HepG2 (cell line): ENCODE measurements around the gene JADE3. TPM values are rescaled to one million over a fixed set of nuclear protein-coding genes. Genes with fewer than 3 reads are reported as not detected.

Experiments
- ARHGAP35 ChIP-seq: sonication (generic); formaldehyde crosslinking; IDR thresholded peaks from 2 replicates; pipeline ENCODE4 v1.9.0; 2022; ENCODE audit warnings: mild to moderate bottlenecking, inconsistent platforms, moderate library complexity, missing genetic modification reagents, borderline replicate concordance
- ARID2 ChIP-seq: sonication (generic); formaldehyde crosslinking; IDR thresholded peaks from 2 replicates; pipeline ENCODE4 v1.8.1; 2022; ENCODE audit warnings: mild to moderate bottlenecking, missing genetic modification reagents, borderline replicate concordance
- FOXA1 ChIP-seq, 2 experiments: fragments of 450-650 bp in 1 of 2; sonication (generic) in 1 of 2; formaldehyde crosslinking in 1 of 2; IDR thresholded peaks; 2 replicates each; pipeline versions ENCODE4 v1.4.0 to v1.6.1; 2016 to 2020; ENCODE audit warnings: missing genetic modification reagents in 1 of 2
- GATAD2A ChIP-seq: IDR thresholded peaks from 2 replicates; pipeline ENCODE4 v1.6.1; 2016
- GFI1 ChIP-seq: sonication (generic); formaldehyde crosslinking; IDR thresholded peaks from 2 replicates; pipeline ENCODE4 v1.5.0; 2020; ENCODE audit warnings: missing genetic modification reagents, mild to moderate bottlenecking, borderline replicate concordance
- KAT2B ChIP-seq: fragments of 150-350 bp; IDR thresholded peaks from 2 replicates; pipeline ENCODE4 v1.6.1; 2014; ENCODE audit warnings: low read depth, low read length, borderline replicate concordance
- MXD4 ChIP-seq: IDR thresholded peaks from 2 replicates; pipeline ENCODE4 v1.6.1; 2016; ENCODE audit warnings: mild to moderate bottlenecking, missing biosample characterization, missing genetic modification reagents
- NCOA2 ChIP-seq: sonication (generic); formaldehyde crosslinking; IDR thresholded peaks from 2 replicates; pipeline ENCODE4 v1.8.0; 2022; ENCODE audit warnings: inconsistent platforms
- NR2F6 ChIP-seq, 2 experiments: IDR thresholded peaks; 2 replicates each; pipeline ENCODE4 v1.6.1; 2016; ENCODE audit warnings: antibody characterized with exemption in 1 of 2, mild to moderate bottlenecking in 1 of 2
- RAD51 ChIP-seq: fragments of 450-650 bp; IDR thresholded peaks from 2 replicates; pipeline ENCODE4 v1.6.1; 2016; ENCODE audit warnings: borderline replicate concordance
- TBX3 ChIP-seq: fragments of 450-650 bp; IDR thresholded peaks from 2 replicates; pipeline ENCODE4 v1.6.1; 2017; ENCODE audit warnings: antibody characterized with exemption, mild to moderate bottlenecking, inconsistent platforms, borderline replicate concordance
- TEAD3 ChIP-seq: optimal IDR thresholded peaks from 2 replicates; pipeline ENCODE3; 2016; ENCODE audit warnings: borderline replicate concordance
- TP53 ChIP-seq: sonication (generic); formaldehyde crosslinking; conservative IDR thresholded peaks from 2 replicates; pipeline ENCODE4 v1.4.0; 2020; ENCODE audit warnings: missing genetic modification reagents
- ZBTB8A ChIP-seq: sonication (generic); formaldehyde crosslinking; IDR thresholded peaks from 2 replicates; pipeline ENCODE4 v1.4.0; 2020; ENCODE audit warnings: mild to moderate bottlenecking, low read depth, missing genetic modification reagents, borderline replicate concordance
- ZMYM2 ChIP-seq: sonication (generic); formaldehyde crosslinking; IDR thresholded peaks from 2 replicates; pipeline ENCODE4 v1.8.0; 2022; ENCODE audit warnings: mild to moderate bottlenecking, missing genetic modification reagents
- ZNF10 ChIP-seq: sonication (generic); formaldehyde crosslinking; IDR thresholded peaks from 2 replicates; pipeline ENCODE4 v1.4.0; 2020; ENCODE audit warnings: mild to moderate bottlenecking, low read depth, missing genetic modification reagents, borderline replicate concordance
- ZNF274 ChIP-seq: sonication (generic); formaldehyde crosslinking; IDR thresholded peaks from 2 replicates; pipeline ENCODE4 v1.5.1; 2020; ENCODE audit warnings: mild to moderate bottlenecking, missing genetic modification reagents
- polyA plus RNA-seq, 8 experiments: library from polyadenylated mRNA; depleted of rRNA in 3 of 8; stranded (reverse) in 7 of 8; unstranded in 1 of 8; fragments of >200 nt; fragmentation: Illumina TruSeq in 4 of 8; extraction: Trizol in 4 of 8; gene quantifications; 2 replicates each; pipeline versions ENCODE4 v1.2.1 to v1.2.3, GENCODE V29; 2011 to 2016; ENCODE audit warnings: low read depth in 4 of 8, missing spikeins in 1 of 8, mixed read lengths in 1 of 8; ENCODE audit not compliant: insufficient read depth in 1 of 8
- total RNA-seq, 5 experiments: library from RNA; depleted of rRNA; stranded (reverse); fragments of >200 nt; fragmentation: Illumina TruSeq; extraction: Trizol; gene quantifications; 2 replicates each; pipeline ENCODE4 v1.2.3, GENCODE V29; 2016; ENCODE audit warnings: low read depth in 1 of 5
- TF ChIP-seq, protein P1 (sequence below): IDR thresholded peaks from 2 replicates; pipeline ENCODE4 v1.6.1; 2016; ENCODE audit warnings: mild to moderate bottlenecking, missing biosample characterization, missing genetic modification reagents
- TF ChIP-seq, protein P2 (sequence below): sonication (generic); formaldehyde crosslinking; IDR thresholded peaks from 2 replicates; pipeline ENCODE4 v1.4.0; 2020; ENCODE audit warnings: missing genetic modification reagents
- TF ChIP-seq, protein P3 (sequence below): sonication (generic); formaldehyde crosslinking; IDR thresholded peaks from 2 replicates; pipeline ENCODE4 v1.4.0; 2020; ENCODE audit warnings: low read depth, mild to moderate bottlenecking, missing genetic modification reagents
- TF ChIP-seq, protein P4 (sequence below): IDR thresholded peaks from 2 replicates; pipeline ENCODE4 v1.4.0; 2020; ENCODE audit warnings: mild to moderate bottlenecking, missing genetic modification reagents
- TF ChIP-seq, protein P5 (sequence below): sonication (generic); IDR thresholded peaks from 2 replicates; pipeline ENCODE4 v1.6.1; 2016; ENCODE audit warnings: low read depth, borderline replicate concordance

Gene JADE3
- total and polyA plus RNA-seq, 2 of the 13 experiments (the other 11 are each of a cell fraction or from before 2014, with no cell fraction given): 7.7 to 7.8 TPM

DNA sequence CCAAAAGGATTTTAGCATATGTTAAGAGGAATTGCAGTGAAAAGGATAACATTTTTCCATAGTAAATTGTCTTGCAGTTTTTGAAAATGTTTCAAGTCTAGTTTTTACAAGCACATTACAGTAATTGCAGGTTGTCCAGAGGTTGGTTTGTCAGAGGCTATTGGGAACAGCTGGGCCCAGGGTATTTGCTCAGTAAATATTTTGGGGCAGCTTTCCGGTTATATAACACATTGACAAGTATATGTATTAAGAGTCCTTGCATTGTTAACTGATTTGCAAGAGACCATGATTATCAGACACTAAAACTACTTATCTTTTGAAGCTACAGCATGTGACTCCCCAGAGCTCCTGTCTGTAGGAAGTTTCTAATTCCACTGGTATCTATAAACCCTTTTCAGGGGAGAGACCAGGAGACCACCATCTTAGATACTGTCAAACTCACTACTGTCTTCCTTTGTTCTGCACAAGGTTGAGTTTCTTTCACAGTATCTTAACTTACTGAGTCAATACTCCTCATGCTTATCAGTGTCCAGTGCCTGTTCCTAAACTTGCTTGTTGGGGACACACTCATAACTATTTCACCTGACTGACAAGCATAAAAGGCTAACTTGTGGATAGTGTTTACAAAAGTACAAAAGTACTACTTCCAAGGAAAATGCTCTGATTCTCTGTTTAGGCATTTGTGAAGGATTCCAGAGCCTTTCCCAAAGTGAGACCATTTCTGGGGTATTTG lies 147.1 kb downstream of the JADE3 start (continued):
- TF ChIP-seq, protein P1, sequence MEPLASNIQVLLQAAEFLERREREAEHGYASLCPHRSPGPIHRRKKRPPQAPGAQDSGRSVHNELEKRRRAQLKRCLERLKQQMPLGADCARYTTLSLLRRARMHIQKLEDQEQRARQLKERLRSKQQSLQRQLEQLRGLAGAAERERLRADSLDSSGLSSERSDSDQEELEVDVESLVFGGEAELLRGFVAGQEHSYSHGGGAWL (CRISPR knock-in tag): no peak
- TF ChIP-seq GFI1 (CRISPR knock-in tag): 0 out of 2 replicates have a peak, but pooled peaks have one; percentile 25
- TF ChIP-seq, protein P2, sequence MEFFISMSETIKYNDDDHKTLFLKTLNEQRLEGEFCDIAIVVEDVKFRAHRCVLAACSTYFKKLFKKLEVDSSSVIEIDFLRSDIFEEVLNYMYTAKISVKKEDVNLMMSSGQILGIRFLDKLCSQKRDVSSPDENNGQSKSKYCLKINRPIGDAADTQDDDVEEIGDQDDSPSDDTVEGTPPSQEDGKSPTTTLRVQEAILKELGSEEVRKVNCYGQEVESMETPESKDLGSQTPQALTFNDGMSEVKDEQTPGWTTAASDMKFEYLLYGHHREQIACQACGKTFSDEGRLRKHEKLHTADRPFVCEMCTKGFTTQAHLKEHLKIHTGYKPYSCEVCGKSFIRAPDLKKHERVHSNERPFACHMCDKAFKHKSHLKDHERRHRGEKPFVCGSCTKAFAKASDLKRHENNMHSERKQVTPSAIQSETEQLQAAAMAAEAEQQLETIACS (CRISPR knock-in tag): no peak
- TF ChIP-seq GATAD2A: peak; percentile 30; the same call in 1 of the 2 replicates
- TF ChIP-seq ARID2 (CRISPR knock-in tag): no peak
- TF ChIP-seq, protein P3, sequence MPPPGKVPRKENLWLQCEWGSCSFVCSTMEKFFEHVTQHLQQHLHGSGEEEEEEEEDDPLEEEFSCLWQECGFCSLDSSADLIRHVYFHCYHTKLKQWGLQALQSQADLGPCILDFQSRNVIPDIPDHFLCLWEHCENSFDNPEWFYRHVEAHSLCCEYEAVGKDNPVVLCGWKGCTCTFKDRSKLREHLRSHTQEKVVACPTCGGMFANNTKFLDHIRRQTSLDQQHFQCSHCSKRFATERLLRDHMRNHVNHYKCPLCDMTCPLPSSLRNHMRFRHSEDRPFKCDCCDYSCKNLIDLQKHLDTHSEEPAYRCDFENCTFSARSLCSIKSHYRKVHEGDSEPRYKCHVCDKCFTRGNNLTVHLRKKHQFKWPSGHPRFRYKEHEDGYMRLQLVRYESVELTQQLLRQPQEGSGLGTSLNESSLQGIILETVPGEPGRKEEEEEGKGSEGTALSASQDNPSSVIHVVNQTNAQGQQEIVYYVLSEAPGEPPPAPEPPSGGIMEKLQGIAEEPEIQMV: no peak
- no peak for TF ChIP-seq TP53
- TF ChIP-seq, protein P4, sequence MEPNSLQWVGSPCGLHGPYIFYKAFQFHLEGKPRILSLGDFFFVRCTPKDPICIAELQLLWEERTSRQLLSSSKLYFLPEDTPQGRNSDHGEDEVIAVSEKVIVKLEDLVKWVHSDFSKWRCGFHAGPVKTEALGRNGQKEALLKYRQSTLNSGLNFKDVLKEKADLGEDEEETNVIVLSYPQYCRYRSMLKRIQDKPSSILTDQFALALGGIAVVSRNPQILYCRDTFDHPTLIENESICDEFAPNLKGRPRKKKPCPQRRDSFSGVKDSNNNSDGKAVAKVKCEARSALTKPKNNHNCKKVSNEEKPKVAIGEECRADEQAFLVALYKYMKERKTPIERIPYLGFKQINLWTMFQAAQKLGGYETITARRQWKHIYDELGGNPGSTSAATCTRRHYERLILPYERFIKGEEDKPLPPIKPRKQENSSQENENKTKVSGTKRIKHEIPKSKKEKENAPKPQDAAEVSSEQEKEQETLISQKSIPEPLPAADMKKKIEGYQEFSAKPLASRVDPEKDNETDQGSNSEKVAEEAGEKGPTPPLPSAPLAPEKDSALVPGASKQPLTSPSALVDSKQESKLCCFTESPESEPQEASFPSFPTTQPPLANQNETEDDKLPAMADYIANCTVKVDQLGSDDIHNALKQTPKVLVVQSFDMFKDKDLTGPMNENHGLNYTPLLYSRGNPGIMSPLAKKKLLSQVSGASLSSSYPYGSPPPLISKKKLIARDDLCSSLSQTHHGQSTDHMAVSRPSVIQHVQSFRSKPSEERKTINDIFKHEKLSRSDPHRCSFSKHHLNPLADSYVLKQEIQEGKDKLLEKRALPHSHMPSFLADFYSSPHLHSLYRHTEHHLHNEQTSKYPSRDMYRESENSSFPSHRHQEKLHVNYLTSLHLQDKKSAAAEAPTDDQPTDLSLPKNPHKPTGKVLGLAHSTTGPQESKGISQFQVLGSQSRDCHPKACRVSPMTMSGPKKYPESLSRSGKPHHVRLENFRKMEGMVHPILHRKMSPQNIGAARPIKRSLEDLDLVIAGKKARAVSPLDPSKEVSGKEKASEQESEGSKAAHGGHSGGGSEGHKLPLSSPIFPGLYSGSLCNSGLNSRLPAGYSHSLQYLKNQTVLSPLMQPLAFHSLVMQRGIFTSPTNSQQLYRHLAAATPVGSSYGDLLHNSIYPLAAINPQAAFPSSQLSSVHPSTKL (CRISPR knock-in tag): peak; percentile 59; the same call in 1 of the 2 replicates
- TF ChIP-seq ARHGAP35: no peak
- 0 out of 2 replicates have a peak, but pooled peaks have one; percentile 38 for TF ChIP-seq NCOA2 (CRISPR knock-in tag)
- TF ChIP-seq ZMYM2: no peak
- TF ChIP-seq, protein P5, sequence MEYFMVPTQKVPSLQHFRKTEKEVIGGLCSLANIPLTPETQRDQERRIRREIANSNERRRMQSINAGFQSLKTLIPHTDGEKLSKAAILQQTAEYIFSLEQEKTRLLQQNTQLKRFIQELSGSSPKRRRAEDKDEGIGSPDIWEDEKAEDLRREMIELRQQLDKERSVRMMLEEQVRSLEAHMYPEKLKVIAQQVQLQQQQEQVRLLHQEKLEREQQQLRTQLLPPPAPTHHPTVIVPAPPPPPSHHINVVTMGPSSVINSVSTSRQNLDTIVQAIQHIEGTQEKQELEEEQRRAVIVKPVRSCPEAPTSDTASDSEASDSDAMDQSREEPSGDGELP: peak; percentile 92
- no peak for TF ChIP-seq ZNF274
- no peak for TF ChIP-seq FOXA1 (IDR thresholded peaks at IDR 0.05)
- TF ChIP-seq FOXA1 (CRISPR knock-in tag; IDR thresholded peaks at IDR 0.05): 0 out of 2 replicates have a peak, but pooled peaks have one; percentile 5
- TF ChIP-seq KAT2B: no peak
- 0 out of 2 replicates have a peak, but pooled peaks have one; percentile 26 for TF ChIP-seq NR2F6 (IDR thresholded peaks at IDR 0.05)
- TF ChIP-seq NR2F6 (CRISPR knock-in tag; IDR thresholded peaks at IDR 0.05): no peak
- no peak for TF ChIP-seq ZBTB8A (CRISPR knock-in tag)
- TF ChIP-seq TEAD3 (CRISPR knock-in tag): peak; percentile 23
- no peak for TF ChIP-seq RAD51
- TF ChIP-seq TBX3: no peak
- no peak for TF ChIP-seq ZNF10 (CRISPR knock-in tag)
- TF ChIP-seq MXD4 (CRISPR knock-in tag): no peak
